HEK293T (cell line): Measurements from ENCODE around the gene PSMD14.

Experiments
- BHLHE40 ChIP-seq: fragments of 450-650 bp; IDR thresholded peaks from 2 replicates; pipeline ENCODE4 v1.6.1; 2016; ENCODE audit warnings: mild to moderate bottlenecking, moderate library complexity, borderline replicate concordance
- FOXA1 ChIP-seq: fragments of 450-650 bp; IDR thresholded peaks from 2 replicates; pipeline ENCODE4 v1.6.1; 2016; ENCODE audit warnings: mild to moderate bottlenecking
- FOXM1 ChIP-seq: fragments of 450-650 bp; IDR thresholded peaks from 2 replicates; pipeline ENCODE4 v1.6.1; 2017; ENCODE audit warnings: mild to moderate bottlenecking, borderline replicate concordance
- PKNOX1 ChIP-seq: fragments of 450-650 bp; IDR thresholded peaks from 2 replicates; pipeline ENCODE4 v1.6.1; 2016
- SUZ12 ChIP-seq: fragments of 450-650 bp; IDR thresholded peaks from 2 replicates; pipeline ENCODE4 v1.6.1; 2016; ENCODE audit warnings: mild to moderate bottlenecking
- ZNF384 ChIP-seq: fragments of 450-650 bp; IDR thresholded peaks from 2 replicates; pipeline ENCODE4 v1.6.1; 2016

GRCh38 chr2:161426922-161427663 is 118.9 kb downstream of the PSMD14 start:
- TF ChIP-seq ZNF384 (no peak), FOXM1 (no peak), BHLHE40 (no peak), FOXA1 (no peak), SUZ12 (no peak), PKNOX1 (no peak)
